Chondrocyte (in vitro differentiated cells): Measurements from ENCODE around the gene RAPSN. TPM values are rescaled to one million over a fixed set of nuclear protein-coding genes. Genes with fewer than 3 reads are reported as not detected.

Source experiments
- DNase-seq: peaks from one replicate; pipeline ENCODE4 v3.0.0; 2021; ENCODE audit warnings: mixed read lengths, low spot score
- H3K27ac Mint-ChIP-seq: one replicate; pipeline ENCODE4 v1.8.0; 2021; ENCODE audit warnings: mild to moderate bottlenecking, moderate library complexity, mixed read lengths; ENCODE audit not compliant: unreplicated experiment
- H3K27me3 Mint-ChIP-seq: 2 replicates; pipeline ENCODE4 v1.8.0; 2021; ENCODE audit warnings: low read depth, mixed read lengths
- H3K36me3 Mint-ChIP-seq: 2 replicates; pipeline ENCODE4 v1.8.0; 2021; ENCODE audit warnings: low read depth, mixed read lengths
- H3K4me1 Mint-ChIP-seq: 2 replicates; pipeline ENCODE4 v1.8.0; 2021; ENCODE audit warnings: low read depth, mild to moderate bottlenecking, mixed read lengths
- H3K4me3 Mint-ChIP-seq: one replicate; pipeline ENCODE4 v1.8.0; 2021; ENCODE audit warnings: mild to moderate bottlenecking, moderate library complexity, mixed read lengths; ENCODE audit not compliant: unreplicated experiment
- H3K9me3 Mint-ChIP-seq: 2 replicates; pipeline ENCODE4 v1.8.0; 2021; ENCODE audit warnings: low read depth, mixed read lengths
- total RNA-seq: library from RNA; stranded (reverse); gene quantifications from 3 replicates; pipeline ENCODE4 v1.2.1, GENCODE V29; 2021
- TF ChIP-seq, protein P1 (sequence below): fragments of 200-600 bp; sonication (generic); IDR thresholded peaks from 2 replicates; pipeline ENCODE4 v1.5.0; 2021; ENCODE audit warnings: antibody characterized with exemption, mild to moderate bottlenecking, moderate library complexity

The RAPSN gene
- total RNA-seq, 1 donor from 2014 or later, result 0.35 TPM

DNA sequence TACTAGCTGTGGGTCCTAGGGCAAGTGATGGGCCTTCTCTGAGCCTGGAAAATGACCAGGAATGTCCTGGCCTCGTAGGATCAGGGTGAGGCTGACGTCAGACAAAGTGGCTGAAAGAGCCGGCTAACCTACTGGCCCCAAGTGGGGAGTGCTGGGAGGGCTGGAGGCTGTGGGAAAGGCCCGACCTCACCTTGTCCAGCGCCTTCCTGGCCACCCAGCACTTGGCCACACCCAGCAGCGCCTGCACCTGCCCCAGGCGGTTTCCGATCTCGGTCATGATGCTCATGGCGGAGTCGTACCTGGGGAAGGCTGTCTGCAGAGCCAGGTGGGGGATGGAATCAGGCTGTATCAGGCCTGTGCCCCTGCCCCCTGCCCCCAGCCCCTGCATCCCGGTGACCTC, 7.5 kb downstream of the RAPSN start:
- H3K36me3 Mint-ChIP-seq, result no peaks in the 10 kb centered on the region
- no peak for DNase-seq
- no peaks in the 10 kb centered on the region for H3K9me3 Mint-ChIP-seq
- H3K4me1 Mint-ChIP-seq, result no peaks in the 10 kb centered on the region
- TF ChIP-seq, protein P1, sequence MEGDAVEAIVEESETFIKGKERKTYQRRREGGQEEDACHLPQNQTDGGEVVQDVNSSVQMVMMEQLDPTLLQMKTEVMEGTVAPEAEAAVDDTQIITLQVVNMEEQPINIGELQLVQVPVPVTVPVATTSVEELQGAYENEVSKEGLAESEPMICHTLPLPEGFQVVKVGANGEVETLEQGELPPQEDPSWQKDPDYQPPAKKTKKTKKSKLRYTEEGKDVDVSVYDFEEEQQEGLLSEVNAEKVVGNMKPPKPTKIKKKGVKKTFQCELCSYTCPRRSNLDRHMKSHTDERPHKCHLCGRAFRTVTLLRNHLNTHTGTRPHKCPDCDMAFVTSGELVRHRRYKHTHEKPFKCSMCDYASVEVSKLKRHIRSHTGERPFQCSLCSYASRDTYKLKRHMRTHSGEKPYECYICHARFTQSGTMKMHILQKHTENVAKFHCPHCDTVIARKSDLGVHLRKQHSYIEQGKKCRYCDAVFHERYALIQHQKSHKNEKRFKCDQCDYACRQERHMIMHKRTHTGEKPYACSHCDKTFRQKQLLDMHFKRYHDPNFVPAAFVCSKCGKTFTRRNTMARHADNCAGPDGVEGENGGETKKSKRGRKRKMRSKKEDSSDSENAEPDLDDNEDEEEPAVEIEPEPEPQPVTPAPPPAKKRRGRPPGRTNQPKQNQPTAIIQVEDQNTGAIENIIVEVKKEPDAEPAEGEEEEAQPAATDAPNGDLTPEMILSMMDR, result no peak
- no peak overlapping the region for H3K27ac Mint-ChIP-seq
- H3K27me3 Mint-ChIP-seq, result no peaks in the 10 kb centered on the region
- H3K4me3 Mint-ChIP-seq, result no peak overlapping the region

DNA sequence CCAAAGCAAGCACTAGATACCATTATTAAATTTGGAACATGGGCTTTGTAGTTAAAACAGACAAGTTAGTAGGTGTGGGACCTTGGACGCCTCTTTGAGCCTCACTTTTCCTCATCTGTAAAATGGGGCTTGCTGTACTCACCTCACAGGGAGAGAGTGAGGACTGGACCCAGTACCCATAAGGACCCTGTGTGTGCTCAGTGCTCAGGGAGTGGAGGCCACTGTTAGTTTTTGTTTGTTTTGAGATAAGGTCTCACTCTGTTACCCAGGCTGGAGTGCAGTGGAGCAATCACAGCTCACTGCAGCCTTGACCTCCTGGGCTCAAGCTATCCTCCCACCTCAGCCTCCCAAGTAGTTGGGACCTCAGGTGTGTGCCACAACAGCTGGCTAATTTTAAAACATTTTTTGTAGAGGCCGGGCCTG, 8.9 kb downstream of the RAPSN start:
- Mint-ChIP-seq H3K27ac (no peak overlapping the region), H3K4me3 (no peak overlapping the region), H3K27me3 (no peaks in the 10 kb centered on the region), H3K36me3 (no peaks in the 10 kb centered on the region), H3K4me1 (no peaks in the 10 kb centered on the region), H3K9me3 (no peaks in the 10 kb centered on the region)
- DNase-seq, result no peak
- TF ChIP-seq, protein P1, result no peak

DNA sequence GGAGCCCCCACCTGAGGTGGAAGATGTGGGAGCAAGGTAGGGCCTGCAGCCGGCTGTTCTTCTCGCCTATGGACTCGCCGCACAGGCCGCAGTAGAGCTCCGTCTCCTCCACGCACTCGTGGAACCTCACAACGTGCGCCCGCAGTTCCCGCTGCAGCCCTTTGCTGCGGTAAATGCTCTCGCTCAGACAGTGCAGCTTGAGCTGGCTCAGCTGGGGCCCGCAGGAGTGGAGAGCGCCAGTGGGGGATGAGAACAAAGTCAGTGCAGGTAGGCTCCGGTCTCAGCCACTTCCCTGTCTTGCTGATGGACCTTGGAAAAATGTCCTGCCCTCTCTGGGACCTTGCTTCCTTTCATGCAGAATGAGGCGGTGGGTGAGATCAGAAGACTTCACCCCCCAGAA, 10.2 kb downstream of the RAPSN start:
- Mint-ChIP-seq H3K27me3 (no peaks in the 10 kb centered on the region), H3K36me3 (no peaks in the 10 kb centered on the region), H3K27ac (no peak overlapping the region), H3K4me1 (no peaks in the 10 kb centered on the region), H3K9me3 (no peaks in the 10 kb centered on the region), H3K4me3 (no peak overlapping the region)
- DNase-seq, result no peak
- TF ChIP-seq, protein P1, result no peak

DNA sequence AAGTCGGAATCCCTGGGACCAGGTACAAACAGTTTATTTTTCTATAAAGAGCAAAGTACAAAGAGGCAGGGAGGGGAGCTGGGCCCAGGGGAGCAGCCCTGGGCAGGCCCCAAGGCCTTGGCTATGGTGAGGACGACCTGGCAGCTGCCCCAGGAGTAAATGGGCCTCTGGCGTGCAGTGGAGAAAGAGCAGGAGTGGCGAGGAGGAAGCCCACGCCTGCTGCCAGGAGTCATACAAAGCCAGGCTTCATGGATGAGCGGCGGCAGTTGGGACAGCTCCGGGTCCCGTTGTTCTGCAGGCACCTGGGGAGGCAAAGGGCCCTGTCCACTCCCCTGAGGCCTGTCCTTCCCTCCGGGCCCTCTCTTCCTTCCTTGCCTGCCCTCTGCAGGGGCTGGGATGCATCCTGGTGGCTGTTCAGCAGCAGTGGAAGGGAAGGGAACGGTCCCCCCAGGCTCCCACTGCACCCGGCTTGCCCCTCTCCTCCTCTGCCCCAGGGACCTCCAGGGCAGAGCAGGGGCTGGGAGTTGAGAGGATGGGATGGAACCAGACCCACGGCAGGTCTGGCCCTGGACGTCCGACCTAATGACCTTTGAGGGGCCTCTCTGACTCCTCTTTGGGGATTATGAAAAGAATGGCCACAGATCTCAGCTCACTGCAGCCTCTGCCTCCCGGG, 11.1 kb downstream of the RAPSN start:
- TF ChIP-seq, protein P1, result no peak
- H3K27ac Mint-ChIP-seq, result no peak overlapping the region
- H3K4me1 Mint-ChIP-seq, result no peaks in the 10 kb centered on the region
- DNase-seq, result no peak
- H3K36me3 Mint-ChIP-seq, result no peaks in the 10 kb centered on the region
- no peaks in the 10 kb centered on the region for H3K27me3 Mint-ChIP-seq
- H3K4me3 Mint-ChIP-seq, result no peak overlapping the region
- H3K9me3 Mint-ChIP-seq, result no peaks in the 10 kb centered on the region

DNA sequence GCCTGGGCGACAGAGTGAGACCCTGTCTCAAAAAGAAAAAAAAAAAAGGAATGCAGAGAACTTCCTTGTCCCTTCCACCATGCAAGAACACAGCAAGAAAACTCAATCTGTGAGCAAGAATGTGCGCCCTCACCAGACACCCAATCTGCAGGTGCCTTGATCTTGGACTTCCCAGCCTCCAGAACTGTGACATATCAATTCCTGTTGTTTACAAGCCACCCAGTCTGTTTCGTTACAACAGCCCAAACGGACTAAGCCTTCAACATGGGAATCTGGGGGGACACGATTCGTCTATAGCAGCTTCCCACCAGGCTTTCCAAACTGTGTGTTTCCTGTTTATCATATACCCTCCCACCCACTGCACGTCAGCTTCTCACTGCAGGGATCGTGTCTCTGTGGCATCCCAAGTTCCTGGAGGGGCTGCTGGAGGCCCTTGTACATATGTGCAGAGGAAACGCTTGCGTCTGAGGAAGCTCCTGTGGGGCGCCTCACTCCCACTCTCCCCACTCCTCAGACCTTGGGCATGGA, 11.7 kb downstream of the RAPSN start:
- DNase-seq, result no peak
- Mint-ChIP-seq H3K9me3 (no peaks in the 10 kb centered on the region), H3K27me3 (no peaks in the 10 kb centered on the region), H3K4me1 (no peaks in the 10 kb centered on the region), H3K36me3 (no peaks in the 10 kb centered on the region), H3K27ac (no peak overlapping the region), H3K4me3 (no peak overlapping the region)
- TF ChIP-seq, protein P1, result no peak
